Aorta (tissue), 5 donors: Measurements from ENCODE around the gene PHF13. TPM values are rescaled to one million over a fixed set of nuclear protein-coding genes. Genes with fewer than 3 reads are reported as not detected.

Source experiments
- ATAC-seq: fragments of 200-7000 bp; cut with Tn5 transposase; one replicate; pipeline ENCODE4 v1.9.1; 2022; ENCODE audit warnings: moderate library complexity; ENCODE audit not compliant: low FRiP score
- DNase-seq, 2 donors: peaks; one replicate each; pipeline ENCODE4 v3.0.0-alpha.2; 2020
- H3K27ac ChIP-seq, 2 donors: one replicate each; pipeline ENCODE4 v1.5.1; 2013; ENCODE audit warnings: low read length in 2 of 2, mild to moderate bottlenecking in 2 of 2, moderate library complexity in 2 of 2, control low read depth in 1 of 2, inconsistent platforms in 1 of 2, low read depth in 1 of 2
- H3K27me3 ChIP-seq, 2 donors: one replicate each; pipeline ENCODE4 v1.6.1; 2013; ENCODE audit warnings: control low read depth in 1 of 2, low read length in 1 of 2, mild to moderate bottlenecking in 1 of 2, moderate library complexity in 1 of 2; ENCODE audit not compliant: insufficient read depth in 2 of 2, control insufficient read depth in 1 of 2
- H3K36me3 ChIP-seq, 2 donors: one replicate each; pipeline ENCODE4 v1.6.1; 2013; ENCODE audit warnings: control low read depth in 1 of 2, low read length in 1 of 2, mild to moderate bottlenecking in 1 of 2; ENCODE audit not compliant: insufficient read depth in 2 of 2, control insufficient read depth in 1 of 2
- H3K4me1 ChIP-seq, 2 donors: one replicate each; pipeline ENCODE4 v1.6.1; 2013; ENCODE audit warnings: low read length in 2 of 2, control low read depth in 1 of 2, mild to moderate bottlenecking in 1 of 2, moderate library complexity in 1 of 2; ENCODE audit not compliant: insufficient read depth in 2 of 2, control insufficient read depth in 1 of 2
- H3K4me3 ChIP-seq, 2 donors: one replicate each; pipeline ENCODE4 v1.5.1; 2013; ENCODE audit warnings: low read length in 2 of 2, control low read depth in 1 of 2, mild to moderate bottlenecking in 1 of 2
- H3K9me3 ChIP-seq: one replicate; pipeline ENCODE4 v1.6.1; 2013; ENCODE audit warnings: mild to moderate bottlenecking, low read length; ENCODE audit not compliant: control insufficient read depth
- WGBS, 2 donors: extraction: QIAGEN DNeasy Blood & Tissue Kit; methylation state at CpG; one replicate each; pipeline ENCODE4 v1.1.7; 2013; 5-methylcytosine and 5-hydroxymethylcytosine counted together
- intact Hi-C, 2 donors: fragments of 100-400 bp; cut with DNase I; formaldehyde crosslinking; loops; one replicate each; pipeline versions ENCODE4 v1.14.2 to v1.15.0; 2022
- polyA plus RNA-seq, 2 donors: library from polyadenylated mRNA; stranded (reverse); fragments of 200-250 nt; gene quantifications; one replicate each; pipeline ENCODE4 v1.2.3, GENCODE V29; 2013
- total RNA-seq, 2 donors: library from RNA; stranded (reverse); fragmentation: NEBNext Ultra II Directional; extraction: Animal tissue kit (Norgen Biotek cat#: 25700); gene quantifications; one replicate each; pipeline ENCODE4 v1.2.1, GENCODE V29; 2021
- donor health status: healthy with polysubstance abuse.
- donor health status: Bipolar disorder and iron deficiency.
- donor health status: DM: no; HTN: no; CAD: no.
- donor health status: DM: no; HTN: no; CAD: no.
- donor health status: DM: yes; HTN: yes; CAD: no.

Gene PHF13
- total and polyA plus RNA-seq, 4 donors, result 3.6 to 19.3 (median 14.9) TPM

GRCh38 chr1:6603915-6604558 is 9.5 kb upstream of the PHF13 start:
- DNase-seq (peak; percentile 90 to 93), ATAC-seq (peak; percentile 63)
- intact Hi-C loops, result loop anchor here in 1 of 2 donors (1.0 to 10.0 kb wide), 2 partner anchors 9 to 181 kb away; partner anchors contain the start of genes CAMTA1 and PHF13
- peak overlapping the region; percentile 97 to 100 for H3K27ac ChIP-seq
- no peak overlapping the region for H3K4me3 ChIP-seq
- 3 to 4% methylated on average over 19 of the region's 19 CpGs for WGBS, 2 donors
- H3K9me3 ChIP-seq, result no peaks in the 10 kb centered on the region
- H3K27me3 ChIP-seq, result peaks cover 0 to 2% of the 10 kb centered on the region in 2 donors
- H3K36me3 ChIP-seq, result no peaks in the 10 kb centered on the region
- H3K4me1 ChIP-seq, result no peaks in the 10 kb centered on the region

GRCh38 chr1:6612641-6613360 is 730 bp upstream of the PHF13 start:
- H3K27ac ChIP-seq, result peak overlapping the region in 1 of 2 donors; percentile 92
- intact Hi-C loops, result loop anchor here in 1 of 2 donors (1.0 kb wide), 1 partner anchor 10 kb away; no protein-coding TSS in a partner anchor
- peak overlapping the region; percentile 67 for H3K4me3 ChIP-seq
- peak; percentile 69 to 83 for DNase-seq
- 0 to 1% methylated on average over 61 to 67 of the region's 67 CpGs for WGBS, 2 donors
- H3K9me3 ChIP-seq, result no peaks in the 10 kb centered on the region
- no peaks in the 10 kb centered on the region for H3K27me3 ChIP-seq
- no peaks in the 10 kb centered on the region for H3K4me1 ChIP-seq
- peak; percentile 81 for ATAC-seq
- H3K36me3 ChIP-seq, result no peaks in the 10 kb centered on the region

- peak overlapping the region; percentile 46 to 62 for H3K27ac ChIP-seq
- DNase-seq (peak; percentile 76 to 91), ATAC-seq (peak; percentile 3)
- no peaks in the 10 kb centered on the region for H3K9me3 ChIP-seq
- no peaks in the 10 kb centered on the region for H3K27me3 ChIP-seq
- 1% methylated on average over 64 to 117 of the region's 117 CpGs for WGBS, 2 donors
- H3K36me3 ChIP-seq, result no peaks in the 10 kb centered on the region
- intact Hi-C loops, result no loop called here
- peak overlapping the region; percentile 70 to 97 for H3K4me3 ChIP-seq
- no peaks in the 10 kb centered on the region for H3K4me1 ChIP-seq
These were observed 743 bp downstream of the PHF13 start for GRCh38 chr1:6614019-6614928.

- 0 to 1% methylated on average over 45 to 82 of the region's 82 CpGs for WGBS, 2 donors
- Histone ChIP-seq H3K4me1 (no peaks in the 10 kb centered on the region), H3K27ac (peak overlapping the region in 1 of 2 donors; percentile 46), H3K4me3 (peak overlapping the region; percentile 70 to 97), H3K36me3 (peaks cover 0 to 3% of the 10 kb centered on the region in 2 donors), H3K27me3 (no peaks in the 10 kb centered on the region), H3K9me3 (no peaks in the 10 kb centered on the region)
- DNase-seq (no peak), ATAC-seq (no peak)
- intact Hi-C loops, result no loop called here
These were observed 1.6 kb downstream of the PHF13 start for GRCh38 chr1:6614929-6615785.

- Histone ChIP-seq H3K9me3 (no peaks in the 10 kb centered on the region), H3K27me3 (no peaks in the 10 kb centered on the region), H3K4me3 (no peak overlapping the region), H3K36me3 (peaks cover 0 to 3% of the 10 kb centered on the region in 2 donors), H3K27ac (no peak overlapping the region), H3K4me1 (no peaks in the 10 kb centered on the region)
- WGBS, 2 donors, result 86 to 89% methylated on average over 4 of the region's 4 CpGs
- no peak for ATAC-seq
- no peak for DNase-seq
- intact Hi-C loops, result no loop called here
These were observed 5.5 kb downstream of the PHF13 start for GRCh38 chr1:6619045-6619444.

- Histone ChIP-seq H3K27ac (no peak overlapping the region), H3K9me3 (no peaks in the 10 kb centered on the region), H3K36me3 (peaks cover 0 to 3% of the 10 kb centered on the region in 2 donors), H3K4me3 (no peak overlapping the region), H3K4me1 (no peaks in the 10 kb centered on the region), H3K27me3 (no peaks in the 10 kb centered on the region)
- 89 to 90% methylated on average over 41 of the region's 41 CpGs for WGBS, 2 donors
- no peak for DNase-seq
- intact Hi-C loops, result no loop called here
- no peak for ATAC-seq
These were observed 8.2 kb downstream of the PHF13 start for GRCh38 chr1:6621429-6622391.

- Histone ChIP-seq H3K9me3 (no peaks in the 10 kb centered on the region), H3K27ac (no peak overlapping the region), H3K27me3 (no peaks in the 10 kb centered on the region), H3K36me3 (peaks cover 0 to 3% of the 10 kb centered on the region in 2 donors), H3K4me3 (no peak overlapping the region), H3K4me1 (no peaks in the 10 kb centered on the region)
- intact Hi-C loops, result no loop called here
- ATAC-seq (no peak), DNase-seq (no peak)
- WGBS, 2 donors, result 81 to 84% methylated on average over 10 of the region's 10 CpGs
These were observed 9.0 kb downstream of the PHF13 start for GRCh38 chr1:6622396-6623152.
